LNCaP clone FGC (cell line): ENCODE results near the gene HOXC6.
A peak's percentile ranks its signal among the peaks of the same experiment; 100 is the strongest.

Experiments
- DNase-seq: peaks from one replicate; pipeline ENCODE4 v3.0.0-alpha.2; 2011; ENCODE audit warnings: low read depth
- H3K4me3 ChIP-seq: 2 replicates; pipeline ENCODE4 v1.5.1; 2011; ENCODE audit warnings: mild to moderate bottlenecking, low read depth, low read length, control low read depth
- CTCF ChIP-seq: IDR thresholded peaks from 2 replicates; pipeline ENCODE4 v1.5.1; 2012; ENCODE audit warnings: mild to moderate bottlenecking; ENCODE audit not compliant: control insufficient read depth, insufficient read depth; ENCODE audit errors: extremely low read depth

HOXC6 gene

DNA sequence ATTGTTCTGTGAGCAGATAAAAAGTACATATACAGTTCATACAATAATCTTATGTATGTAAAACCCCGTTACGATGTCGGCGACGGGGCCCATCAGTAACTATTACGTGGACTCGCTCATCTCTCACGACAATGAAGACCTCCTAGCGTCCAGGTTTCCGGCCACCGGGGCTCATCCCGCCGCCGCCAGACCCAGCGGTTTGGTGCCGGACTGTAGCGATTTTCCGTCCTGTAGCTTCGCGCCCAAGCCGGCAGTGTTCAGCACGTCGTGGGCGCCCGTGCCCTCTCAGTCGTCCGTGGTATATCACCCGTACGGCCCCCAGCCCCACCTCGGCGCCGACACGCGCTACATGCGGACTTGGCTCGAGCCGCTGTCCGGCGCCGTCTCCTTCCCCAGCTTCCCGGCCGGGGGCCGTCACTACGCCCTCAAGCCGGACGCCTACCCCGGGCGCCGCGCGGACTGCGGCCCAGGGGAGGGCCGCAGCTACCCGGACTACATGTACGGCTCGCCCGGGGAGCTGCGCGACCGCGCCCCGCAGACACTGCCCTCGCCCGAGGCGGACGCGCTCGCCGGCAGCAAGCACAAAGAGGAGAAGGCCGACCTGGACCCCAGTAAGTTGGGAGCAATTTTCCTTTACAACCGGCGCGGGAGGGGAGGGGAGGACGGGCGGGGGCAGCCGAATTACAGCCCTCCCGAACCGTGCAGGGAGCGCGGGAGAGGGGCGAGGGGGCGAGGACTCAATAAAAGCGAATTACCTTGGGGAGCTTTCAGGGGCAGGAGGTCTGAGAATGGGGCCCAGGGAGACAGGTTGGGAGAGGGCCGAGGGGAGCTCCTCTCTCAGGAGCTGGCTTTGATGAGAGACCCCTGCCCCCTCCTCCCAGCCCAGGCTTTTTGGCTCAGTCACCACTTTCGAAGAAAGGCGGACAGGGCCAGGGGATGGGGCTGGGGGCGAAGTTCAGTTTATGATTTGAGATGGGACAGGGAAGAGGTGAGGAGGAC lies 27.8 kb upstream of the HOXC6 start, which contains the start of gene HOXC9:
Gene HOXC9, plus strand, starts transcription at position 46 of the 999 bp plus-strand sequence. Its CDS starts 28 bp downstream, at position 74.
- TF ChIP-seq CTCF: no peak
- peak within 1 kb of the TSS; percentile 55 for H3K4me3 ChIP-seq
- DNase-seq: no peak

- peak overlapping the region; percentile 55 for H3K4me3 ChIP-seq
- DNase-seq: no peak
- TF ChIP-seq CTCF: no peak
These were observed 26.7 kb upstream of the HOXC6 start for GRCh38 chr12:54001283-54002187.

DNA sequence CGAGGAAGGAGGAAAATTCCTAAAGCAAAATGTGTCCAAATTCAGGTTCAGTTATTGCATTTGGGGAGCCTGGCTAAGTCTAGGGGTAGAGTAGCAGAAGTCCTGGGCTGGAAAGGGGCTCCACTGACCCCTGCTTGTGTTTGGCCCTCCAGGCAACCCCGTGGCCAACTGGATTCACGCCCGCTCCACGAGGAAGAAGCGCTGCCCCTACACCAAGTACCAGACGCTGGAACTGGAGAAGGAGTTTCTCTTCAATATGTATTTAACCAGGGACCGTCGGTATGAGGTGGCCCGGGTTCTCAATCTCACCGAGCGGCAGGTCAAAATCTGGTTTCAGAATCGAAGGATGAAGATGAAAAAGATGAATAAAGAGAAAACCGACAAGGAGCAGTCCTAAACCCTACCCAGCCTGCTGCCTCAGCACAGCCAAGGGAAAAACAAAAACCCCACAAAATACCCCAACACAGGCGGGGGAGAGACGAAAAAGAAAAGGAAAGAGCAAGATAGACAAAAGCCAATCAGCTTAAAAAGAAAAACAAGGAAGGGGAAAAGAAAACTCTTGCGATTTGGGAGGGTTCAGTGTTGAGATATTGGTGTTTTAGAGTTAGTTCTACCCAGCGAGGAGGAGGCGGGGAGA lies 25.8 kb upstream of the HOXC6 start:
- TF ChIP-seq CTCF: no peak
- no peak for DNase-seq
- H3K4me3 ChIP-seq: no peak overlapping the region

GRCh38 chr12:54002915-54003389 lies 25.3 kb upstream of the HOXC6 start:
- no peak for DNase-seq
- TF ChIP-seq CTCF: no peak
- H3K4me3 ChIP-seq: no peak overlapping the region

GRCh38 chr12:54003625-54004024 lies 24.6 kb upstream of the HOXC6 start:
- peak; percentile 71 for DNase-seq
- no peak overlapping the region for H3K4me3 ChIP-seq
- no peak for TF ChIP-seq CTCF
